ENCODE results near the gene MAP3K10.
A peak's percentile ranks its signal among the peaks of the same experiment; 100 is the strongest.
"Not testable (repeated sequence)": the region's sequence is repeated elsewhere in the genome, so short reads cannot be mapped to it uniquely, and the experiment has no call there.

The MAP3K10 gene

GRCh38 chr19:40165362-40165937 lies 25.8 kb upstream of the MAP3K10 start (continued):
- TF ChIP-seq, protein P1, sequence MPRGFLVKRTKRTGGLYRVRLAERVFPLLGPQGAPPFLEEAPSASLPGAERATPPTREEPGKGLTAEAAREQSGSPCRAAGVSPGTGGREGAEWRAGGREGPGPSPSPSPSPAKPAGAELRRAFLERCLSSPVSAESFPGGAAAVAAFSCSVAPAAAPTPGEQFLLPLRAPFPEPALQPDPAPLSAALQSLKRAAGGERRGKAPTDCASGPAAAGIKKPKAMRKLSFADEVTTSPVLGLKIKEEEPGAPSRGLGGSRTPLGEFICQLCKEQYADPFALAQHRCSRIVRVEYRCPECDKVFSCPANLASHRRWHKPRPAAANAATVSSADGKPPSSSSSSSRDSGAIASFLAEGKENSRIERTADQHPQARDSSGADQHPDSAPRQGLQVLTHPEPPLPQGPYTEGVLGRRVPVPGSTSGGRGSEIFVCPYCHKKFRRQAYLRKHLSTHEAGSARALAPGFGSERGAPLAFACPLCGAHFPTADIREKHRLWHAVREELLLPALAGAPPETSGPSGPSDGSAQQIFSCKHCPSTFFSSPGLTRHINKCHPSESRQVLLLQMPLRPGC (tag by site-specific recombination; IDR thresholded peaks at IDR 0.05), result no peak
- TF ChIP-seq ZNF146 (tag by site-specific recombination; IDR thresholded peaks at IDR 0.05) (no peak), KLF8 (tag by site-specific recombination; IDR thresholded peaks at IDR 0.05) (peak; percentile 25; the same call in 1 of the 2 replicates), ZFHX2 (tag by site-specific recombination; conservative IDR thresholded peaks at IDR 0.05) (0 out of 2 replicates have a peak, but pooled peaks have one; percentile 38), PRDM2 (tag by site-specific recombination; IDR thresholded peaks at IDR 0.05; ENCODE audit: borderline replicate concordance) (no peak), ZNF843 (tag by site-specific recombination; IDR thresholded peaks at IDR 0.05) (no peak), ZNF423 (tag by site-specific recombination; IDR thresholded peaks at IDR 0.05) (no peak)
- TF ChIP-seq, protein P2, sequence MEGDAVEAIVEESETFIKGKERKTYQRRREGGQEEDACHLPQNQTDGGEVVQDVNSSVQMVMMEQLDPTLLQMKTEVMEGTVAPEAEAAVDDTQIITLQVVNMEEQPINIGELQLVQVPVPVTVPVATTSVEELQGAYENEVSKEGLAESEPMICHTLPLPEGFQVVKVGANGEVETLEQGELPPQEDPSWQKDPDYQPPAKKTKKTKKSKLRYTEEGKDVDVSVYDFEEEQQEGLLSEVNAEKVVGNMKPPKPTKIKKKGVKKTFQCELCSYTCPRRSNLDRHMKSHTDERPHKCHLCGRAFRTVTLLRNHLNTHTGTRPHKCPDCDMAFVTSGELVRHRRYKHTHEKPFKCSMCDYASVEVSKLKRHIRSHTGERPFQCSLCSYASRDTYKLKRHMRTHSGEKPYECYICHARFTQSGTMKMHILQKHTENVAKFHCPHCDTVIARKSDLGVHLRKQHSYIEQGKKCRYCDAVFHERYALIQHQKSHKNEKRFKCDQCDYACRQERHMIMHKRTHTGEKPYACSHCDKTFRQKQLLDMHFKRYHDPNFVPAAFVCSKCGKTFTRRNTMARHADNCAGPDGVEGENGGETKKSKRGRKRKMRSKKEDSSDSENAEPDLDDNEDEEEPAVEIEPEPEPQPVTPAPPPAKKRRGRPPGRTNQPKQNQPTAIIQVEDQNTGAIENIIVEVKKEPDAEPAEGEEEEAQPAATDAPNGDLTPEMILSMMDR (tag by site-specific recombination; IDR thresholded peaks at IDR 0.05), result peak; percentile 80

DNA sequence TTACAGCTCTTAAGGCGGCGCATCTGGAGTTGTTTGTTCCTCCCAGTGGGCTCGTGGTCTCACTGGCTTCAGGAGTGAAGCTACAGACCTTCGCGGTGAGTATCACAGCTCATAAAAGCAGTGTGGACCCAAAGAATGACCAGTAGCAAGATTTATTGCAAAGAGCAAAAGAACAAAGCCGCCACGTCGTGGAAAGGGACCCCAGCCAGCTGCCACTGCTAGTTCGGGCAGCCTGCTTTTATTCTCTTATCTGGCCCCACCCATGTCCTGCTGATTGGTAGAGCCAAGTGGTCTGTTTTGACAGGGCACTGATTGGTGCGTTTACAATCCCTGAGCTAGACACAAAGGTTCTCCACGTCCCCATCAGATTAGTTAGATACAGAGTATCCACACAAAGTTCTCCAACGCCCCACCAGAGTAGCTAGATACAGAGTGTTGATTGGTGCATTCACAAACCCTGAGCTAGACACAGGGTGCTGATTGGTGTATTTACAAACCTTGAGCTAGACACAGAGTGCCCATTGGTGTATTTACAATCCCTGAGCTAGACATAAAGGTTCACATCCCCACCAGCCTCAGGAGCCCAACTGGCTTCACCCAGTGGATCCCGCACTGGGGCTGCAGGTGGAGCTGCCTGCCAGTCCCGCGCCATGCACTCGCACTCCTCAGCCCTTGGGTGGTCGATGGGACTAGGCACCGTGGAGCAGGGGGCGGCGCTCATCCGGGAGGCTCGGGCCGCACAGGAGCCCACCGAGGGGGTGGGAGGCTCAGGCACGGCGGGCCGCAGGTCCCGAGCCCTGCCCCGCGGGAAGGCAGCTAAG lies 21.5 kb upstream of the MAP3K10 start:
- ChIA-PET POLR2A (interaction anchor here (1.1 kb wide), 1 partner anchor 10 kb away, joined by 5 read pairs; no protein-coding TSS in a partner anchor), CTCF (interaction anchor here (0.8 to 0.9 kb wide), 2 partner anchors 9 to 57 kb away, joined by 3 read pairs; no protein-coding TSS in a partner anchor)

DNA sequence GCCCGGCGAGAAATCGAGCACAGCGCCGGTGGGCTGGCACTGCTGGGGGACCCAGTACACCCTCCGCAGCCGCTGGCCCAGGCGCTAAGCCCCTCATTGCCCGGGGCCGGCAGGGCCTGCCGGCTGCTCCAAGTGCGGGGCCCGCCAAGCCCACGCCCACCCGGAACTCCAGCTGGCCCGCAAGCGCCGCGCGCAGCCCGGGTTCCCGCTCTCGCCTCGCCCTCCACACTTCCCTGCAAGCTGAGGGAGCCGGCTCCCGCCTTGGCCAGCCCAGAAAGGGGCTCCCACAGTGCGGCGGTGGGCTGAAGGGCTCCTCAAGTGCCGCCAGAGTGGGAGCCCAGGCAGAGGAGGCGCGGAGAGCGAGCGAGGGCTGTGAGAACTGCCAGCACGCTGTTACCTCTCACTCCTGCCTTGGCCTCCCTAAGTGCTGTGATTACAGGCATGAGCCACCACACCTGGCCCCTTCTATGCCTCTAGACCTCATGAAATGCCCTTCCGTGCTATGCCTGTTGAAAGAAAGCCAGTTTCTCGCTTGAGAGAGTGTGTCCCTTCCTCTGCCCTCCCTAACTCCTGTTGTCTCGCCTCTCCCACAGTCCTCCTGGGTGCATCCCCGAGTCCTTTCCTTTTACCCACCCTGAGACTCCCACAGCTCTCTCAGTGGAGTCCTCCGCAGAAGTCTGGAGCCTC lies 20.8 kb upstream of the MAP3K10 start:
- H3K9me3 ChIP-seq (ENCODE audit: control insufficient read depth, insufficient read depth, low read depth, low read length); H3K4me1 ChIP-seq (ENCODE audit: control insufficient read depth, insufficient read depth, low read length); H3K4me3 ChIP-seq (ENCODE audit: low read depth, low read length); H3K27ac ChIP-seq (ENCODE audit: extremely low read depth, low read depth, low read length); H3K36me3 ChIP-seq (ENCODE audit: control insufficient read depth in 2 of 2, insufficient read depth in 1 of 2, low read length in 2 of 2): not testable (repeated sequence)
- POLR2A ChIA-PET, result interaction anchor here (1.1 kb wide), 1 partner anchor 9 kb away, joined by 5 read pairs; no protein-coding TSS in a partner anchor
- CTCF ChIA-PET, result interaction anchor here (0.9 kb wide), 1 partner anchor 55 kb away, joined by 3 read pairs; no protein-coding TSS in a partner anchor

More for the DNA sequence above, 21.5 kb upstream of the MAP3K10 start:
- not testable (repeated sequence) for H3K36me3 ChIP-seq (ENCODE audit: control insufficient read depth in 2 of 2, insufficient read depth in 1 of 2, low read length in 2 of 2); H3K9me3 ChIP-seq (ENCODE audit: control insufficient read depth, insufficient read depth, low read depth, low read length); H3K4me3 ChIP-seq (ENCODE audit: low read depth, low read length); H3K27ac ChIP-seq (ENCODE audit: extremely low read depth, low read depth, low read length); H3K4me1 ChIP-seq (ENCODE audit: control insufficient read depth, insufficient read depth, low read length)
